HEK293 (cell line): ENCODE measurements around the gene STAT5B.

Experiments used
- CTCF ChIA-PET: fragments of 350-600 bp; formaldehyde crosslinking; extraction: SDS; loops from one replicate; lab custom pipeline; 2021; ENCODE audit warnings: antibody characterized with exemption; lab: Yijun Ruan, JAX
- POLR2A ChIA-PET: fragments of 300-600 bp; formaldehyde crosslinking; extraction: SDS; loops from one replicate; lab custom pipeline; 2020; ENCODE audit warnings: antibody characterized with exemption, inconsistent platforms; lab: Yijun Ruan, JAX
- H3K27ac ChIP-seq: fragments of 200-500 bp; sonication (Bioruptor generic); 2 replicates; pipeline ENCODE4 v1.5.1; 2014; ENCODE audit warnings: low read depth, low read length, control low read depth, inconsistent platforms; ENCODE audit errors: extremely low read depth
- H3K36me3 ChIP-seq, 2 experiments: fragments of 200-500 bp in 1 of 2; sonication (Bioruptor generic) in 1 of 2; 1 replicate in 1 of 2; 2 replicates in 1 of 2; pipeline ENCODE4 v1.5.1; 2014 to 2017; ENCODE audit warnings: inconsistent platforms in 2 of 2, low read length in 2 of 2; ENCODE audit not compliant: control insufficient read depth in 2 of 2, insufficient read depth in 1 of 2
- H3K4me1 ChIP-seq: fragments of 200-500 bp; sonication (Bioruptor generic); 2 replicates; pipeline ENCODE4 v1.5.1; 2014; ENCODE audit warnings: mild to moderate bottlenecking, low read length, inconsistent platforms; ENCODE audit not compliant: control insufficient read depth, insufficient read depth
- H3K4me3 ChIP-seq: 2 replicates; pipeline ENCODE4 v1.5.1; 2011; ENCODE audit warnings: low read depth, mild to moderate bottlenecking, control low read depth, low read length, moderate library complexity
- H3K9me3 ChIP-seq: fragments of 200-500 bp; sonication (Bioruptor generic); 2 replicates; pipeline ENCODE4 v1.5.1; 2014; ENCODE audit warnings: low read depth, low read length, inconsistent platforms; ENCODE audit not compliant: control insufficient read depth, insufficient read depth
- BCL11B ChIP-seq: fragments of 450-650 bp; formaldehyde crosslinking; IDR thresholded peaks from 2 replicates; pipeline ENCODE4 v1.5.1; 2016; ENCODE audit warnings: low read depth, missing biosample characterization, missing genetic modification characterization
- GFI1B ChIP-seq: fragments of 450-650 bp; formaldehyde crosslinking; IDR thresholded peaks from 2 replicates; pipeline ENCODE4 v1.5.1; 2016; ENCODE audit warnings: missing biosample characterization, missing genetic modification characterization
- GLI2 ChIP-seq: fragments of 450-650 bp; formaldehyde crosslinking; IDR thresholded peaks from 2 replicates; pipeline ENCODE4; 2017; ENCODE audit warnings: missing biosample characterization, missing genetic modification characterization, low read depth, borderline replicate concordance
- KLF9 ChIP-seq: fragments of 450-650 bp; formaldehyde crosslinking; IDR thresholded peaks from 2 replicates; pipeline ENCODE4 v1.5.1; 2016; ENCODE audit warnings: missing biosample characterization, missing genetic modification characterization, low read depth
- MYNN ChIP-seq: fragments of 450-650 bp; formaldehyde crosslinking; IDR thresholded peaks from 2 replicates; pipeline ENCODE4 v1.5.1; 2016; ENCODE audit warnings: missing biosample characterization, missing genetic modification characterization, borderline replicate concordance
- SCRT1 ChIP-seq: fragments of 450-650 bp; formaldehyde crosslinking; IDR thresholded peaks from 2 replicates; pipeline ENCODE4 v1.5.1; 2016; ENCODE audit warnings: missing biosample characterization, missing genetic modification characterization, borderline replicate concordance
- SCRT2 ChIP-seq: fragments of 450-650 bp; formaldehyde crosslinking; IDR thresholded peaks from 2 replicates; pipeline ENCODE4 v1.5.1; 2016; ENCODE audit warnings: missing biosample characterization, missing genetic modification characterization
- YY1 ChIP-seq: fragments of 450-650 bp; formaldehyde crosslinking; IDR thresholded peaks from 2 replicates; pipeline ENCODE4 v1.5.1; 2018; ENCODE audit warnings: missing biosample characterization, missing genetic modification characterization
- YY2 ChIP-seq: fragments of 450-650 bp; formaldehyde crosslinking; IDR thresholded peaks from 2 replicates; pipeline ENCODE4 v1.5.1; 2016; ENCODE audit warnings: missing biosample characterization, missing genetic modification characterization
- ZBTB48 ChIP-seq: fragments of 450-650 bp; formaldehyde crosslinking; IDR thresholded peaks from 2 replicates; pipeline ENCODE4 v1.5.1; 2016; ENCODE audit warnings: missing biosample characterization, missing genetic modification characterization
- ZEB2 ChIP-seq: fragments of 450-650 bp; formaldehyde crosslinking; IDR thresholded peaks from 2 replicates; pipeline ENCODE4 v1.5.1; 2016; ENCODE audit warnings: missing biosample characterization, missing genetic modification characterization
- ZFP3 ChIP-seq: fragments of 450-650 bp; formaldehyde crosslinking; IDR thresholded peaks from 2 replicates; pipeline ENCODE4 v1.5.1; 2016; ENCODE audit warnings: low read depth, missing biosample characterization, missing genetic modification characterization
- ZIC2 ChIP-seq: fragments of 450-650 bp; formaldehyde crosslinking; IDR thresholded peaks from 2 replicates; pipeline ENCODE4 v1.5.1; 2016; ENCODE audit warnings: missing biosample characterization, missing genetic modification characterization
- ZNF121 ChIP-seq: fragments of 450-650 bp; formaldehyde crosslinking; IDR thresholded peaks from 2 replicates; pipeline ENCODE4 v1.5.1; 2016; ENCODE audit warnings: missing biosample characterization, missing genetic modification characterization
- ZNF138 ChIP-seq: fragments of 450-650 bp; formaldehyde crosslinking; IDR thresholded peaks from 2 replicates; pipeline ENCODE4 v1.5.1; 2016; ENCODE audit warnings: missing biosample characterization, missing genetic modification characterization, borderline replicate concordance
- ZNF266 ChIP-seq: fragments of 450-650 bp; formaldehyde crosslinking; IDR thresholded peaks from 2 replicates; pipeline ENCODE4 v1.5.1; 2016; ENCODE audit warnings: missing biosample characterization, missing genetic modification characterization, low read depth
- ZNF366 ChIP-seq: fragments of 450-650 bp; formaldehyde crosslinking; conservative IDR thresholded peaks from 2 replicates; pipeline ENCODE4 v1.5.1; 2016; ENCODE audit warnings: missing biosample characterization, missing genetic modification characterization
- ZNF544 ChIP-seq: fragments of 450-650 bp; formaldehyde crosslinking; IDR thresholded peaks from 2 replicates; pipeline ENCODE4 v1.5.0; 2017; ENCODE audit warnings: missing biosample characterization, missing genetic modification characterization
- ZNF548 ChIP-seq: fragments of 450-650 bp; formaldehyde crosslinking; IDR thresholded peaks from 2 replicates; pipeline ENCODE4 v1.5.1; 2016; ENCODE audit warnings: missing biosample characterization, missing genetic modification characterization
- ZNF596 ChIP-seq: fragments of 450-650 bp; IDR thresholded peaks from 2 replicates; pipeline ENCODE4 v1.5.0; 2018; ENCODE audit warnings: missing biosample characterization, mild to moderate bottlenecking, missing genetic modification characterization, moderate library complexity
- ZNF654 ChIP-seq: fragments of 450-650 bp; formaldehyde crosslinking; IDR thresholded peaks from 2 replicates; pipeline ENCODE4 v1.5.1; 2016; ENCODE audit warnings: low read depth, missing biosample characterization, missing genetic modification characterization
- ZXDB ChIP-seq: fragments of 450-650 bp; formaldehyde crosslinking; IDR thresholded peaks from 2 replicates; pipeline ENCODE4 v1.5.1; 2016; ENCODE audit warnings: missing biosample characterization, missing genetic modification characterization
- TF ChIP-seq, protein P1 (sequence below): fragments of 450-650 bp; formaldehyde crosslinking; IDR thresholded peaks from 2 replicates; pipeline ENCODE4 v1.5.1; 2016; ENCODE audit warnings: missing biosample characterization, missing genetic modification characterization
- TF ChIP-seq, protein P2 (sequence below): fragments of 450-650 bp; formaldehyde crosslinking; IDR thresholded peaks from 2 replicates; pipeline ENCODE4 v1.5.1; 2016; ENCODE audit warnings: missing biosample characterization, missing genetic modification characterization
- TF ChIP-seq, protein P3 (sequence below): fragments of 450-650 bp; formaldehyde crosslinking; IDR thresholded peaks from 2 replicates; pipeline ENCODE4 v1.5.1; 2016; ENCODE audit warnings: missing biosample characterization, missing genetic modification characterization, borderline replicate concordance
- TF ChIP-seq, protein P4 (sequence below): fragments of 450-650 bp; formaldehyde crosslinking; IDR thresholded peaks from 2 replicates; pipeline ENCODE4 v1.5.1; 2017; ENCODE audit warnings: missing biosample characterization, missing genetic modification characterization

The STAT5B gene

DNA sequence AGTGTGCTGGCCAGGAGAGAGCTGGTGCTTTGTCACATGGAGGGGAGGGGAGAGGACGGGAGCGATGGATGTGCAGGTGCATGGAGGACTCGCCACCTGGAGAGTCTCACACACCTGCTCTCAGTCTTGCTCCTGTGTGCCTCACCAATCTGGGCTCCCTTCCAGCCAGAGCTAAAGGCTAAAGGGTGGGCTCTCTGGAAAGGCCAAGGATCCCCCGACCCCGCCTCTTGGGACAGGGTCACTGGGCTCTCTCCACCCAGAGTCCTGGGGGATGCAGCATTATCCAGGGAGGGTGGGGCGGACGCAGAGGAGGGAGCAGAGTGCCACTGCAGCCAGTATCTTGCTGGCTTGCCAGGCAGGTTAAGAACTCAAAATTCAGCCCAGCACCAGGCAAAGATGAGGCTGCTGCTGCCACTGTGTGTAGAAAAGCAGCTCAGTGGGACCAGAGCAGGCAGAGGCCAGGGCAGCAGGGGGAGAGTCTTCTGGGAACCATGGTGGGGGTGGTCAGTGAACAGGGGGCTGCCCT is 5.4 kb upstream of the STAT5B start:
- POLR2A ChIA-PET, result no interaction called here
- no peaks in the 10 kb centered on the region for H3K9me3 ChIP-seq
- no peak for TF ChIP-seq GFI1B (tag by site-specific recombination)
- TF ChIP-seq GLI2, result no peak
- no peak for TF ChIP-seq ZNF544 (tag by site-specific recombination)
- no peak for TF ChIP-seq BCL11B (tag by site-specific recombination)
- no peak for TF ChIP-seq MYNN (tag by site-specific recombination)
- no peak for TF ChIP-seq SCRT2 (tag by site-specific recombination)
- TF ChIP-seq, protein P1, sequence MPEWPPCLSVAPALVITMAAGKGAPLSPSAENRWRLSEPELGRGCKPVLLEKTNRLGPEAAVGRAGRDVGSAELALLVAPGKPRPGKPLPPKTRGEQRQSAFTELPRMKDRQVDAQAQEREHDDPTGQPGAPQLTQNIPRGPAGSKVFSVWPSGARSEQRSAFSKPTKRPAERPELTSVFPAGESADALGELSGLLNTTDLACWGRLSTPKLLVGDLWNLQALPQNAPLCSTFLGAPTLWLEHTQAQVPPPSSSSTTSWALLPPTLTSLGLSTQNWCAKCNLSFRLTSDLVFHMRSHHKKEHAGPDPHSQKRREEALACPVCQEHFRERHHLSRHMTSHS (tag by site-specific recombination), result no peak
- TF ChIP-seq ZNF138, result no peak
- TF ChIP-seq KLF9 (tag by site-specific recombination), result no peak
- TF ChIP-seq ZEB2 (tag by site-specific recombination), result no peak
- no peak for TF ChIP-seq ZNF548 (tag by site-specific recombination)
- TF ChIP-seq YY2, result no peak
- no peak for TF ChIP-seq ZBTB48 (tag by site-specific recombination)
- TF ChIP-seq ZNF366, result no peak
- no peak for TF ChIP-seq ZNF266
- CTCF ChIA-PET, result interaction anchor here (1.1 to 1.5 kb wide), 2 partner anchors 30 to 33 kb away, joined by 3 to 7 read pairs; no protein-coding TSS in a partner anchor
- no peaks in the 10 kb centered on the region for H3K4me1 ChIP-seq
- no peak overlapping the region for H3K27ac ChIP-seq
- H3K4me3 ChIP-seq, result no peak overlapping the region
- H3K36me3 ChIP-seq, result no peaks in the 10 kb centered on the region

DNA sequence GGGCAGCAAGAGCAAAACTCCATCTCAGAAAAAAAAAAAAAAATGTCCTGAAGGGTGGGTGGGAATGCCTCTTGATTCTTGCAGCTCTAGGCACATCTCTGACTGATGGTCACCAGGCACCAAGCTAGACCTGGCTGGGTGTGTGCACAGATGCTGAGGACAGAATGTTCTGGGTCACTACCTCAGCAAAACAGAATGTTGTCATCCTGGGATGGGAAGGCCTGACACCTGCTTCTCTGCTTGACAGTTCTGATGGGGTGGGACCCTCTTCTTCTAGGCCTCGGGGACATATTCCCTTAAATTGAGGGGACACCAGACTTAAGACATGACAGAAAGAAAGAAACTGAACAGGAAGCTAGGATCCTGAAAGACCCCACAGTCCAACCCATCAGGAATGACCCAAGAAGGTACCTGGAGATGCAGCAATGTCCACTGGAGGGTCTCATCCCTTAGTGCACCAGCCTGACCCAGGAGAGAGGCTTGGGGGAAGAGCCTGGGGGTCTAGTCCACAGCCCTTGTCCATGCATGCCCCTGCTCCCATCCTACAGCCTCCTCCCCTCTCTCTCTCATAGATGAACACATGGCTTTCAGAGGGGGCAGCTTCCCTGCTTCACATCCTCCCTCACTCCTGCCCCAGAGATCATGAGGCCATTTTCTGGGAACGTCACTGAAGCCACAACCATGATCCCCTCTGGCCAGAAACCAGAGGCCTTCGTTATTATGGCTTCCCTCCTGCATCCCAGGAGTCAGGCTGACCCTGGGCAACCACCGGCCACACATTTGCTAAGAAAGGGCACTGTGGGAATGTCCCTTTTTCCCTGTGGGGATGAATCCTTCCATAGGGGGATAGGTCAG is 3.8 kb upstream of the STAT5B start:
- no peak overlapping the region for H3K27ac ChIP-seq
- no peaks in the 10 kb centered on the region for H3K9me3 ChIP-seq
- H3K36me3 ChIP-seq, result no peaks in the 10 kb centered on the region
- no peak overlapping the region for H3K4me3 ChIP-seq
- ChIA-PET CTCF (interaction anchor here (0.7 to 1.1 kb wide), 3 partner anchors 42 to 316 kb away, joined by 3 to 7 read pairs (median 5); no protein-coding TSS in a partner anchor), POLR2A (interaction anchor here (0.7 kb wide), 1 partner anchor 19 kb away, joined by 5 read pairs; no protein-coding TSS in a partner anchor)
- TF ChIP-seq ZNF121 (tag by site-specific recombination) (no peak), ZNF654 (tag by site-specific recombination) (no peak), ZNF596 (no peak), YY1 (tag by site-specific recombination) (no peak), ZNF366 (no peak), SCRT1 (no peak), ZIC2 (no peak), ZXDB (no peak), ZFP3 (no peak), ZNF544 (tag by site-specific recombination) (no peak)
- TF ChIP-seq, protein P2, sequence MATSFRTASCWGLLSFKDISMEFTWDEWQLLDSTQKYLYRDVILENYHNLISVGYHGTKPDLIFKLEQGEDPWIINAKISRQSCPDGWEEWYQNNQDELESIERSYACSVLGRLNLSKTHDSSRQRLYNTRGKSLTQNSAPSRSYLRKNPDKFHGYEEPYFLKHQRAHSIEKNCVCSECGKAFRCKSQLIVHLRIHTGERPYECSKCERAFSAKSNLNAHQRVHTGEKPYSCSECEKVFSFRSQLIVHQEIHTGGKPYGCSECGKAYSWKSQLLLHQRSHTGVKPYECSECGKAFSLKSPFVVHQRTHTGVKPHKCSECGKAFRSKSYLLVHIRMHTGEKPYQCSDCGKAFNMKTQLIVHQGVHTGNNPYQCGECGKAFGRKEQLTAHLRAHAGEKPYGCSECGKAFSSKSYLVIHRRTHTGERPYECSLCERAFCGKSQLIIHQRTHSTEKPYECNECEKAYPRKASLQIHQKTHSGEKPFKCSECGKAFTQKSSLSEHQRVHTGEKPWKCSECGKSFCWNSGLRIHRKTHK (tag by site-specific recombination), result no peak
- TF ChIP-seq, protein P3, sequence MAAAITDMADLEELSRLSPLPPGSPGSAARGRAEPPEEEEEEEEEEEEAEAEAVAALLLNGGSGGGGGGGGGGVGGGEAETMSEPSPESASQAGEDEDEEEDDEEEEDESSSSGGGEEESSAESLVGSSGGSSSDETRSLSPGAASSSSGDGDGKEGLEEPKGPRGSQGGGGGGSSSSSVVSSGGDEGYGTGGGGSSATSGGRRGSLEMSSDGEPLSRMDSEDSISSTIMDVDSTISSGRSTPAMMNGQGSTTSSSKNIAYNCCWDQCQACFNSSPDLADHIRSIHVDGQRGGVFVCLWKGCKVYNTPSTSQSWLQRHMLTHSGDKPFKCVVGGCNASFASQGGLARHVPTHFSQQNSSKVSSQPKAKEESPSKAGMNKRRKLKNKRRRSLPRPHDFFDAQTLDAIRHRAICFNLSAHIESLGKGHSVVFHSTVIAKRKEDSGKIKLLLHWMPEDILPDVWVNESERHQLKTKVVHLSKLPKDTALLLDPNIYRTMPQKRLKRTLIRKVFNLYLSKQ, result no peak
- TF ChIP-seq, protein P4, sequence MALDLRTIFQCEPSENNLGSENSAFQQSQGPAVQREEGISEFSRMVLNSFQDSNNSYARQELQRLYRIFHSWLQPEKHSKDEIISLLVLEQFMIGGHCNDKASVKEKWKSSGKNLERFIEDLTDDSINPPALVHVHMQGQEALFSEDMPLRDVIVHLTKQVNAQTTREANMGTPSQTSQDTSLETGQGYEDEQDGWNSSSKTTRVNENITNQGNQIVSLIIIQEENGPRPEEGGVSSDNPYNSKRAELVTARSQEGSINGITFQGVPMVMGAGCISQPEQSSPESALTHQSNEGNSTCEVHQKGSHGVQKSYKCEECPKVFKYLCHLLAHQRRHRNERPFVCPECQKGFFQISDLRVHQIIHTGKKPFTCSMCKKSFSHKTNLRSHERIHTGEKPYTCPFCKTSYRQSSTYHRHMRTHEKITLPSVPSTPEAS (tag by site-specific recombination), result no peak
- peaks cover 1% of the 10 kb centered on the region; the same call in 1 of the 2 replicates for H3K4me1 ChIP-seq
